OCI-LY3 (cell line): ENCODE measurements around the gene COPS3.
"Not testable (repeated sequence)": the region's sequence is repeated elsewhere in the genome, so short reads cannot be mapped to it uniquely, and the experiment has no call there.

ENCODE experiments used
- H2AFZ ChIP-seq: fragments of 200-600, 300-600 bp; shearing (Covaris generic); 2 replicates; pipeline ENCODE4 v1.6.0; 2014; ENCODE audit warnings: antibody characterized with exemption, low read depth, low read length
- H3K27ac ChIP-seq: fragments of 200-600, 300-600 bp; sonication (generic); 2 replicates; pipeline ENCODE4 v1.5.1; 2014; ENCODE audit warnings: mild to moderate bottlenecking, low read length, moderate library complexity, mixed read lengths
- H3K27me3 ChIP-seq: fragments of 200-600, 300-600 bp; sonication (generic); 2 replicates; pipeline ENCODE4 v1.6.1; 2014; ENCODE audit warnings: low read depth, low read length, mixed read lengths
- H3K36me3 ChIP-seq: fragments of 200-600, 300-600 bp; sonication (generic); replicated peaks from 2 replicates; pipeline ENCODE3; 2014; ENCODE audit warnings: low read depth, low read length, mixed read lengths
- H3K4me1 ChIP-seq: fragments of 300-600, 200-600 bp; sonication (generic); 2 replicates; pipeline ENCODE4 v1.6.1; 2014; ENCODE audit warnings: low read length, mixed read lengths
- H3K4me2 ChIP-seq: fragments of 200-600, 300-600 bp; sonication (generic); 2 replicates; pipeline ENCODE4 v1.6.1; 2014; ENCODE audit warnings: low read length, mixed read lengths
- H3K4me3 ChIP-seq: fragments of 300-600, 200-600 bp; sonication (generic); 2 replicates; pipeline ENCODE4 v1.5.1; 2014; ENCODE audit warnings: antibody characterized with exemption, mild to moderate bottlenecking, low read length, moderate library complexity
- H3K79me2 ChIP-seq: fragments of 300-600, 200-600 bp; shearing (Covaris generic); 2 replicates; pipeline ENCODE4 v1.6.1; 2014; ENCODE audit warnings: mild to moderate bottlenecking, low read length, mixed read lengths
- H3K9ac ChIP-seq: fragments of 300-600, 200-600 bp; shearing (Covaris generic); 2 replicates; pipeline ENCODE4 v1.6.0; 2014; ENCODE audit warnings: mild to moderate bottlenecking, low read length, moderate library complexity
- H3K9me3 ChIP-seq: fragments of 200-600, 300-600 bp; shearing (Covaris generic); 2 replicates; pipeline ENCODE4 v1.6.1; 2014; ENCODE audit warnings: low read length, mixed read lengths; ENCODE audit not compliant: insufficient read depth
- H4K20me1 ChIP-seq: fragments of 200-600, 300-600 bp; sonication (generic); 2 replicates; pipeline ENCODE4 v1.6.1; 2016; ENCODE audit warnings: low read length, mixed read lengths; ENCODE audit not compliant: insufficient read depth
- CTCF ChIP-seq: fragments of 200-600, 300-600 bp; sonication (generic); IDR thresholded peaks from 2 replicates; pipeline ENCODE4 v1.5.1; 2014; ENCODE audit warnings: antibody characterized with exemption, low read length, low read depth
- EZH2phosphoT487 ChIP-seq: fragments of 200-600 bp; shearing (Covaris generic); IDR thresholded peaks from 2 replicates; pipeline ENCODE4 v1.6.1; 2018; ENCODE audit warnings: antibody characterized with exemption, mixed run types, low read depth

The COPS3 gene

GRCh38 chr17:17256316-17256715, 24.7 kb downstream of the COPS3 start:
- Histone ChIP-seq H3K9me3 (no peaks in the 10 kb centered on the region), H3K27me3 (no peaks in the 10 kb centered on the region), H3K9ac (no peak overlapping the region), H4K20me1 (no peaks in the 10 kb centered on the region), H3K27ac (no peak overlapping the region), H3K4me3 (no peak overlapping the region), H3K36me3 (peaks cover 23% of the 10 kb centered on the region), H3K4me2 (no peak overlapping the region), H3K79me2 (no peaks in the 10 kb centered on the region), H3K4me1 (no peaks in the 10 kb centered on the region), H2AFZ (no peak overlapping the region)
- TF ChIP-seq EZH2phosphoT487 = no peak
- no peak for TF ChIP-seq CTCF

DNA sequence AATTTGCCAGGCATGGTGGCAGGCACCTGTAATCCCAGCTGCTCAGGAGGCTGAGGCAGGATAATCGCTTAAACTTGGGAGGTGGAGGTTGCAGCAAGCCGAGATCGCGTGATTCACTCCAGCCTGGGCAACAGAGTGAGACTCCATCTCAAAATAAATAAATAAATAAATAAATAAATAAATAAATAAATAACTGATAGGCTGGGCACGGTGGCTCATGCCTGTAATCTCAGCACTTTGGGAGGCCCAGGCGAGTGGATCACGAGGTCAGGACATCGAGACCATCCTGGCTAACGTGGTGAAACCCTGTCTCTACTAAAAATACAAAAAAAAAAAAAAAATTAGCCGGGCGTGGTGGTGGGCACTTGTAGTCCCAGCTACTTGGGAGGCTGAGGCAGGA, 25.4 kb downstream of the COPS3 start:
- H2AFZ ChIP-seq, H3K4me1 ChIP-seq, H3K9me3 ChIP-seq, H3K4me2 ChIP-seq, H4K20me1 ChIP-seq, H3K9ac ChIP-seq, H3K27me3 ChIP-seq, H3K79me2 ChIP-seq, H3K4me3 ChIP-seq, H3K27ac ChIP-seq: not testable (repeated sequence)
- peaks cover 23% of the 10 kb centered on the region for H3K36me3 ChIP-seq

GRCh38 chr17:17254036-17254435, 27.0 kb downstream of the COPS3 start:
- H3K9me3 ChIP-seq = no peaks in the 10 kb centered on the region
- H3K36me3 ChIP-seq = peaks cover 13% of the 10 kb centered on the region
- H2AFZ ChIP-seq = no peak overlapping the region
- TF ChIP-seq EZH2phosphoT487 (no peak), CTCF (no peak)
- H3K4me2 ChIP-seq = no peak overlapping the region
- H3K79me2 ChIP-seq = no peaks in the 10 kb centered on the region
- H3K27me3 ChIP-seq = no peaks in the 10 kb centered on the region
- H3K27ac ChIP-seq = no peak overlapping the region
- no peak overlapping the region for H3K4me3 ChIP-seq
- no peaks in the 10 kb centered on the region for H4K20me1 ChIP-seq
- H3K9ac ChIP-seq = no peak overlapping the region
- no peaks in the 10 kb centered on the region for H3K4me1 ChIP-seq

GRCh38 chr17:17253406-17253805, 27.6 kb downstream of the COPS3 start:
- Histone ChIP-seq H3K4me1 (no peaks in the 10 kb centered on the region), H3K9ac (no peak overlapping the region), H3K9me3 (no peaks in the 10 kb centered on the region), H3K27ac (no peak overlapping the region), H3K4me2 (no peak overlapping the region), H3K4me3 (no peak overlapping the region), H3K27me3 (no peaks in the 10 kb centered on the region), H4K20me1 (no peaks in the 10 kb centered on the region), H3K79me2 (no peaks in the 10 kb centered on the region), H3K36me3 (peaks cover 12% of the 10 kb centered on the region), H2AFZ (no peak overlapping the region)
- TF ChIP-seq EZH2phosphoT487 (no peak), CTCF (no peak)

- Histone ChIP-seq H4K20me1 (no peaks in the 10 kb centered on the region), H3K9ac (no peak overlapping the region), H3K27ac (no peak overlapping the region), H3K36me3 (peaks cover 7% of the 10 kb centered on the region), H3K4me2 (no peak overlapping the region), H2AFZ (no peak overlapping the region), H3K9me3 (no peaks in the 10 kb centered on the region), H3K27me3 (no peaks in the 10 kb centered on the region), H3K4me1 (no peaks in the 10 kb centered on the region), H3K79me2 (no peaks in the 10 kb centered on the region), H3K4me3 (no peak overlapping the region)
- TF ChIP-seq CTCF = no peak
- TF ChIP-seq EZH2phosphoT487 = no peak
These were observed 28.8 kb downstream of the COPS3 start for GRCh38 chr17:17252149-17252661.
